ENCODE results near the gene THSD4. TPM values are rescaled to one million over a fixed set of nuclear protein-coding genes. Genes with fewer than 3 reads are reported as not detected.
"Not testable (repeated sequence)": the region's sequence is repeated elsewhere in the genome, so short reads cannot be mapped to it uniquely, and the experiment has no call there.

THSD4 gene
- total RNA-seq, 1 experiment from 2014 or later, result 0.29 TPM

- H3K4me1 Mint-ChIP-seq (ENCODE audit: low read depth, unreplicated experiment), result no peaks in the 10 kb centered on the region
Observed at GRCh38 chr15:71171195-71171594, 55.9 kb downstream of the THSD4 start.

GRCh38 chr15:71174360-71174759 is 59.1 kb downstream of the THSD4 start:
- H3K9me3 Mint-ChIP-seq (ENCODE audit: unreplicated experiment), result peaks cover 23% of the 10 kb centered on the region
- H3K36me3 ChIP-seq (ENCODE audit: control insufficient read depth, insufficient read depth, low read length); H3K4me3 Mint-ChIP-seq (ENCODE audit: unreplicated experiment); H3K27me3 ChIP-seq (replicated peaks; ENCODE audit: control insufficient read depth, insufficient read depth, low read length); H3K27me3 Mint-ChIP-seq (ENCODE audit: insufficient read depth, unreplicated experiment); BruUV-seq (replicated peaks); H3K4me1 Mint-ChIP-seq (ENCODE audit: low read depth, unreplicated experiment); POLR2A ChIA-PET; H3K4me1 ChIP-seq; H3K36me3 Mint-ChIP-seq (ENCODE audit: insufficient read depth, unreplicated experiment); H3K9me3 ChIP-seq; H3K4me3 ChIP-seq (ENCODE audit: low read depth, low read length); intact Hi-C loops (cut with micrococcal nuclease; ENCODE audit: unreplicated experiment); CTCF ChIA-PET; H3K27ac Mint-ChIP-seq (ENCODE audit: unreplicated experiment): not testable (repeated sequence)
- peak in 1 of 2 experiments; percentile 38 for DNase-seq

More at GRCh38 chr15:71171195-71171594, 55.9 kb downstream of the THSD4 start:
- H3K27me3 ChIP-seq (replicated peaks; ENCODE audit: control insufficient read depth, insufficient read depth, low read length), result no peaks in the 10 kb centered on the region
- Mint-ChIP-seq H3K36me3 (ENCODE audit: insufficient read depth, unreplicated experiment) (no peaks in the 10 kb centered on the region), H3K27me3 (ENCODE audit: insufficient read depth, unreplicated experiment) (peaks cover 3% of the 10 kb centered on the region), H3K4me3 (ENCODE audit: unreplicated experiment) (no peak overlapping the region), H3K9me3 (ENCODE audit: unreplicated experiment) (peaks cover 23% of the 10 kb centered on the region), H3K27ac (ENCODE audit: unreplicated experiment) (no peak overlapping the region)
- no peak overlapping the region for H3K4me3 ChIP-seq (ENCODE audit: low read depth, low read length)
- CTCF ChIA-PET, result no interaction called here
- no peaks in the 10 kb centered on the region for H3K36me3 ChIP-seq (ENCODE audit: control insufficient read depth, insufficient read depth, low read length)
- peaks cover 10% of the 10 kb centered on the region for H3K9me3 ChIP-seq
- DNase-seq, result no peak
- intact Hi-C loops (cut with micrococcal nuclease; ENCODE audit: unreplicated experiment), result no loop called here
- H3K4me1 ChIP-seq, result no peaks in the 10 kb centered on the region
- BruUV-seq (replicated peaks), result no TSS peak
- POLR2A ChIA-PET, result no interaction called here
- TF ChIP-seq CTCF (IDR thresholded peaks at IDR 0.05; ENCODE audit: insufficient read depth in 1 of 2, low read depth in 1 of 2, low read length in 1 of 2, severe bottlenecking in 1 of 2, unreplicated experiment in 1 of 2), result no peak

- H3K4me1 Mint-ChIP-seq (ENCODE audit: low read depth, unreplicated experiment), result no peaks in the 10 kb centered on the region
- H3K4me3 Mint-ChIP-seq (ENCODE audit: unreplicated experiment), result no peak overlapping the region
- ChIA-PET POLR2A (no interaction called here), CTCF (no interaction called here)
- H3K9me3 ChIP-seq, result no peaks in the 10 kb centered on the region
- H3K4me3 ChIP-seq (ENCODE audit: low read depth, low read length), result no peak overlapping the region
- intact Hi-C loops (cut with micrococcal nuclease; ENCODE audit: unreplicated experiment), result no loop called here
- H3K9me3 Mint-ChIP-seq (ENCODE audit: unreplicated experiment), result no peaks in the 10 kb centered on the region
- no TSS peak for BruUV-seq (replicated peaks)
- no peak for DNase-seq
- H3K27ac Mint-ChIP-seq (ENCODE audit: unreplicated experiment), result no peak overlapping the region
- no peaks in the 10 kb centered on the region for H3K4me1 ChIP-seq
- no peaks in the 10 kb centered on the region for H3K36me3 Mint-ChIP-seq (ENCODE audit: insufficient read depth, unreplicated experiment)
- TF ChIP-seq CTCF (IDR thresholded peaks at IDR 0.05; ENCODE audit: insufficient read depth in 1 of 2, low read depth in 1 of 2, low read length in 1 of 2, severe bottlenecking in 1 of 2, unreplicated experiment in 1 of 2), result no peak
- no peaks in the 10 kb centered on the region for H3K36me3 ChIP-seq (ENCODE audit: control insufficient read depth, insufficient read depth, low read length)
- peaks cover 9% of the 10 kb centered on the region for H3K27me3 Mint-ChIP-seq (ENCODE audit: insufficient read depth, unreplicated experiment)
- no peaks in the 10 kb centered on the region for H3K27me3 ChIP-seq (replicated peaks; ENCODE audit: control insufficient read depth, insufficient read depth, low read length)
Observed at GRCh38 chr15:71180986-71181853, 65.9 kb downstream of the THSD4 start.
